Lower lobe of right lung (tissue), 2 donors: ENCODE data around the gene CTNNA3. TPM values are rescaled to one million over a fixed set of nuclear protein-coding genes. Genes with fewer than 3 reads are reported as not detected.

Experiments
- ATAC-seq, 2 donors: fragments of 200-7000 bp; cut with Tn5 transposase; one replicate each; pipeline ENCODE4 v1.9.1; 2020 to 2022; ENCODE audit warnings: mild to moderate bottlenecking in 2 of 2, moderate library complexity in 2 of 2
- DNase-seq: peaks from one replicate; pipeline ENCODE4 v3.0.0-alpha.2; 2020
- H3K27ac ChIP-seq: fragments of 200-600 bp; one replicate; pipeline ENCODE4 v1.8.0; 2022
- H3K27me3 ChIP-seq: fragments of 200-600 bp; one replicate; pipeline ENCODE4 v1.8.0; 2022; ENCODE audit warnings: low read depth
- H3K36me3 ChIP-seq: fragments of 200-600 bp; one replicate; pipeline ENCODE4 v1.8.0; 2022; ENCODE audit warnings: mild to moderate bottlenecking
- H3K4me1 ChIP-seq: fragments of 200-600 bp; one replicate; pipeline ENCODE4 v1.8.0; 2022
- H3K4me3 ChIP-seq: fragments of 200-600 bp; one replicate; pipeline ENCODE4 v1.8.0; 2022; ENCODE audit warnings: mild to moderate bottlenecking
- H3K9me3 ChIP-seq: fragments of 200-600 bp; one replicate; pipeline ENCODE4 v1.8.0; 2022
- CTCF ChIP-seq: fragments of 200-600 bp; IDR thresholded peaks from one replicate; pipeline ENCODE4 v1.8.0; 2022; ENCODE audit warnings: antibody characterized with exemption, mild to moderate bottlenecking
- intact Hi-C: fragments of 100-400 bp; cut with DNase I; formaldehyde crosslinking; loops from one replicate; pipeline ENCODE4 v1.11.0; 2022
- total RNA-seq: library from RNA; stranded (reverse); fragmentation: NEBNext Ultra II Directional; extraction: Animal tissue kit (Norgen Biotek cat#: 25700); gene quantifications from one replicate; pipeline ENCODE4 v1.2.1, GENCODE V29; 2021
- donor health status: DM: no; HTN: yes; CAD: no; lungs with severe emphysema.

The CTNNA3 gene
- total RNA-seq, 1 donor from 2014 or later: not detected

DNA sequence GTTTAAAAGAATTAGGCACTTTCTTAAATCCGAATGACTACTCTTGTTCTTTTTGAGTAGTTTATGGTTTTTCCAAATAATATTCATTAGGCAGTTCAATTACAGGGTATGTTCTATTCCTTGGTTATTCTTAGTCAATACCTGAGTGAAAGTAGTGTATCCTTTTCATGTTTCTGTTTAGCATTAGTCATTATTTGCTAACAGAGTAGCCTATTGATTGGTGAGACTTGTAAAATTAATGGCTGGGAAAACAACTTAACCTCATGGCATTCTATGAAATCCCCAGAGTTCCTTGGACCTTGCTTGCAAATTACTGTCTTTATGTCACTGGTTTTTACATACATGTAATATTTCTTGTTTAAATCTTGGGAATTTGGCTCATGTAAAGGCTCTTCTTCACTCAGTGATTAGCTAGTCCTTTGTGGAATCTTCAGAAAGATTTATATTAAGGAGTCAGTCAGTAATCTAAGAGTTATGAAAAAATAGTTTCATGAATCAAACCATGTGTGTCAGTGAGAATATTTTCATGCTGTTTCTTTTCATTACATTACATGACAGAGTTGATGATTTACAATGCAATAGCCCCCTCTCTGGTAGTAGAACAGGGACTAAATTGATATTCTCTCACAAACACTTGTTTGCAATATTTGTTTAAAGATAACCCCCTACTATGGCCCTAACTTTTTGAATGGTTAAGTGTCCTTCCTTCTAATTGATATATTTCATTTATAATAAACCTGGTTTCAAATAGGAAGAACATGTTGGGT, 851.6 kb downstream of the CTNNA3 start:
- TF ChIP-seq CTCF: no peak
- Histone ChIP-seq H3K4me3 (no peak overlapping the region), H3K27ac (no peak overlapping the region), H3K4me1 (no peaks in the 10 kb centered on the region), H3K9me3 (no peaks in the 10 kb centered on the region), H3K36me3 (no peaks in the 10 kb centered on the region), H3K27me3 (no peaks in the 10 kb centered on the region)
- ATAC-seq: no peak
- DNase-seq: no peak
- intact Hi-C loops: no loop called here

DNA sequence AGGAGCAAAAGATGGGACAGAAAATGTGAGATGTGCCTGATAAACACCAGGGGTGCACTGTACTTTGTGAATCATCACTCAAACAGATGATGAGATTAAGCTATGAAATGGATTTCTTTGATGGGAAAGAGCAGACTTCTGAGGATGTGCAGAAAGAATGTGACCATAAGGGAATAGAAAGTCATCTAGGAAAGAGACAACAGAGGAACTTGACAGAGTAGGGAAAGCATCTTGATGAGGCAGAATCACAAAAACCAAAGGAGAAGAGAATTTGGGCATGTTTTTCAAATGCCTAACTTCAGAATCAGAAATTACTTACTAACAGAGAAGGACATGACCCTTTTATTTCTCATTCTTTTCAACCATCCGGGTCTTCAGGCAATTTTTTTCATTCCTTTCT, 852.6 kb downstream of the CTNNA3 start:
- ATAC-seq: no peak
- no peaks in the 10 kb centered on the region for H3K9me3 ChIP-seq
- no peak overlapping the region for H3K4me3 ChIP-seq
- H3K36me3 ChIP-seq: no peaks in the 10 kb centered on the region
- no peak for TF ChIP-seq CTCF
- no peaks in the 10 kb centered on the region for H3K27me3 ChIP-seq
- intact Hi-C loops: no loop called here
- H3K4me1 ChIP-seq: no peaks in the 10 kb centered on the region
- H3K27ac ChIP-seq: no peak overlapping the region
- DNase-seq: no peak

- Histone ChIP-seq H3K27me3 (no peaks in the 10 kb centered on the region), H3K4me1 (no peaks in the 10 kb centered on the region), H3K9me3 (no peaks in the 10 kb centered on the region), H3K4me3 (no peak overlapping the region), H3K27ac (no peak overlapping the region), H3K36me3 (no peaks in the 10 kb centered on the region)
- no peak for TF ChIP-seq CTCF
- intact Hi-C loops: no loop called here
- ATAC-seq (no peak), DNase-seq (no peak)
Measured at GRCh38 chr10:66842867-66843266, 853.1 kb downstream of the CTNNA3 start.

DNA sequence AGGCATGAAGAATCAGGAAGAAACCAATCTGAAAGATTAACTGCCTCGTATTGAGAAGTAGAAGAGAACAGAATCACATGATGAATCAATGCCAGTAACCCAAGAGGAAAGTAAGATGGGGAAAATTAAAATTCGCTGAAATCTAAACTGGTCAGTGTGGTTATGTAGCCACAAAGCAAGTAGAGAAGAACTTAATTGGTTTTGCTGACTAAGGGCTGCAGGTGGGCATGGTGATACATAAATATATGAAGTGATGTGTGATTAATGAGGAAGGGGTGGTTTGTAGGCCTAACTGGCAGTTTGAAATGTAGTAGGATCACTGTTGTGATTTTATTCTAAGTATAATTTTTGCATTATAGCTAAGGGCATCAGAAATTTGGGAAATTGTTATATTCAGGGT, 853.6 kb downstream of the CTNNA3 start:
- intact Hi-C loops: no loop called here

GRCh38 chr10:66838656-66839055, 857.3 kb downstream of the CTNNA3 start:
- no peak overlapping the region for H3K27ac ChIP-seq
- intact Hi-C loops: no loop called here
- no peak for ATAC-seq
- H3K36me3 ChIP-seq: no peaks in the 10 kb centered on the region
- H3K4me3 ChIP-seq: no peak overlapping the region
- DNase-seq: no peak
- H3K27me3 ChIP-seq: no peaks in the 10 kb centered on the region
- no peaks in the 10 kb centered on the region for H3K4me1 ChIP-seq
- no peak for TF ChIP-seq CTCF
- H3K9me3 ChIP-seq: no peaks in the 10 kb centered on the region

More for the DNA sequence above, 853.6 kb downstream of the CTNNA3 start:
- Histone ChIP-seq H3K4me3 (no peak overlapping the region), H3K36me3 (no peaks in the 10 kb centered on the region), H3K9me3 (no peaks in the 10 kb centered on the region), H3K27ac (no peak overlapping the region), H3K4me1 (no peaks in the 10 kb centered on the region), H3K27me3 (no peaks in the 10 kb centered on the region)
- TF ChIP-seq CTCF: no peak
- DNase-seq: no peak
- no peak for ATAC-seq
